Measurements from ENCODE around the gene DCAF7.
A peak's percentile ranks its signal among the peaks of the same experiment; 100 is the strongest.

DCAF7 gene

GRCh38 chr17:63549946-63550816 is at the start of gene DCAF7:
Gene DCAF7, plus strand, starts transcription at chr17:63550477. Its CDS starts 201 bp downstream, at chr17:63550678.
- peak; percentile 99 for DNase-seq (ENCODE audit: low read depth)

GRCh38 chr17:63500543-63501390 is 49.5 kb upstream of the DCAF7 start:
- DNase-seq (ENCODE audit: low read depth) = no peak

GRCh38 chr17:63503341-63503705 is 47.0 kb upstream of the DCAF7 start:
- DNase-seq (ENCODE audit: low read depth) = no peak

- no peak for DNase-seq (ENCODE audit: low read depth)
These were observed 46.0 kb upstream of the DCAF7 start for GRCh38 chr17:63504261-63504660.

- DNase-seq (ENCODE audit: low read depth) = no peak
These were observed 44.9 kb upstream of the DCAF7 start for GRCh38 chr17:63505341-63505740.

- DNase-seq (ENCODE audit: low read depth) = no peak
These were observed 43.6 kb upstream of the DCAF7 start for GRCh38 chr17:63506627-63507026.

DNA sequence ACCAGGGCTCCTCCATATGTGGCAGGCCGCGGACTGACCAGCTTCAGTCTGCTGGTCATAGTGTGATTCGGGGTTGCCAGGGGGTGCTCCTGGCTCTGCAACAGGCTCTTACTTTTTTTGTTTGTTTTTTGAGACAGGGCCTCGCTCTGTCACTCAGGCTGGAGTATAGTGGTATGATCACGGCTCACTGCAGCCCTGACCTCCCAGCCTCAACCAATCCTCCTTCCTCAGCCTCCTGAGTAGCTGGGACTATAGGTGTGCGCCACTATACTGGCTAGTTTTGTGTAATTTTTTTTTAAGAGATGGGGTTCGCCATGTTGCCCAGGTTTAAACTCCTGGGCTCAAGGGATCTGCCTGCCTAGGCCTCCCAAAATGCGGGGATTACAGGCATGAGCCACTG is 38.9 kb upstream of the DCAF7 start:
- no peak for DNase-seq (ENCODE audit: low read depth)

DNA sequence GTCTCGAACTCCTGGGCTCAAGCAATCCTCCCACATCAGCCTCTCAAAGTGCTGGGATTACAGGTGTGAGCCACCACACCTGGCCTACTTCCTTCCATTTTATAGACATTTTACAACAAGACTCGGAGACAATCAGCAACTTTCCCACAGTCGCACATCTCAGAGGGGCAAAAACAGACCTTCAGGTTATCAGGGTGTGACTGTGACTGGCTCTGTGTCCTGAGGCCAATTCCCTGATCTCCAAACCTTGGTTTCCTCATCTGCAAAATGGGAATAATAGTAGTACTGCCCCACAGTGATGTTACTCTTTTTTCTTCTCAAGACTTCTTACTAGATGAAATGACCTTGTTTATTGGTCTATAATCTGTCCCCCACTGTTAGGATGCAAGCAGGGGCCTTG is 37.9 kb upstream of the DCAF7 start:
- no peak for DNase-seq (ENCODE audit: low read depth)

DNA sequence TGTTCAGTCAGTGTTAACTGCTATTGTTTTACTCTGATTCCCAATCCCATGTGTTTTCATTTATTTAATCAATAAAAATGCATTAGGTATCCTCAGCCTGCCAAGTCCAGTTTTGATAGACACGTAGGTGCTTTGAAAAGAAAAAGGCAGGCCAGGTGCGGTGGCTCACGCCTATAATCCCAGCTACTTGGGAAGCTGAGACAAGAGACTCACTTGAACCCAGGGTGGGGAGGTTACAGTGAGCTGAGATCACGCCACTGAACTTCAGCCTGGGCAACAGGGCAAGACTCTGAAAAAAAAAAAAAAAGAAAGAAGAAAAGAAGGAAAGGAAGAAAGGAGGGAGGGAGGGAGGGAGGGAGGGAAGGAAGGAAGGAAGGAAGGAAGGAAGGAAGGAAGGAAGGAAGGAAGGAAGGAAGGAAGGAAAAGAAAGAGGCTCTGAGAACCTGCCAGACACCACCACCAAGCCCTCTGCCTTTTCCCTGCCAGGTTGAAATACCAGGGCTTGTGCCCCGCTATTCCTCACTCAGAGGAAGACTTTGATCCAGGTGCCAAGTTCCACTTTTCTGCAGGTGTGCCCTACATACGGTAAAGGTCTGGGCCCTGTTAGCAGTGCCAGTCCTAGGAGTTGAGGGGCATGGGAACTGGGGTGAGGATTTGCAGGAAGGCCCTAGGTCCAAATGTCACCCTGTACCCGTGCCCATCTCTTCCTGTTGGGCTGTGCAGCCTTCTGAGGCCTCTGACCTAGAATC is 37.2 kb upstream of the DCAF7 start:
- no peak for DNase-seq (ENCODE audit: low read depth)

DNA sequence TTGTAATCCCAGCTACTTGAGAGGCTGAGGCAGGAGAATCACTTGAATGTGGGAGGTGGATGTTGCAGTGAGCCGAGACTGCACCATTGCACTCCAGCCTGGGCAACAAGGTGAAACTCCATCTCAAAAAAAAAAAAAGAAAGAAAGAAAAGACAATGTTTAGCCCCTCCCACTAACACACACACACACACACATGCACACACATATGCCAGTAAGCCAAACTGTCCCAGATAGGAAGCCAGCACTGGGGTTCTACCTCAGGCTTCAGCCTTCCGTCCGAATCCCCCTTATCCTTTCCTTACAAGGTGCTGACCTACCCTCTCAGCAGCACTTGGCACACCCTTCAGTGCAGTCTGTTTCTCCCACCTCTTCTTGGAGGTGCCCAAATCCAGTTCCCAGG is 35.8 kb upstream of the DCAF7 start:
- DNase-seq (ENCODE audit: low read depth) = no peak

DNA sequence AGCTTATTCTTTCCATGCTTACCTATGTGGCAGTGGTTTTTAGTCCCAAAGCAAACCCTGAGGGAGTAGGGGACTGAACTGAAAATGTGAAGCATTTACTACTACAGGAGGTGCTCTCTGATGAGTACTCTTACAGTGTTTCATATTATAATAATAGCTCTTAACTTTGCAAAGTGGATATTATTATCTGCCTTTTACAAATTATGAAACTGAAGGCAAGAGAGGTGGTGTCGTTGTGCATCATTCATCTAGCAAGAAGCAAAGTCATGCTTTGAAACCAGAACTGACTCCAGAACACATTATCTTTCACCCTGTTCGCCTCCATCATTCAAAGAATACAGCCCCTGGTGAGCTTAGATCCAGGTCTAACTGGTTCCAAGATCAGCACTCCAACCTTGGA is 35.3 kb upstream of the DCAF7 start:
- no peak for DNase-seq (ENCODE audit: low read depth)

GRCh38 chr17:63515426-63515825 is 34.9 kb upstream of the DCAF7 start:
- no peak for DNase-seq (ENCODE audit: low read depth)

- no peak for DNase-seq (ENCODE audit: low read depth)
These were observed 33.1 kb upstream of the DCAF7 start for GRCh38 chr17:63516910-63517824.

- no peak for DNase-seq (ENCODE audit: low read depth)
These were observed 32.3 kb upstream of the DCAF7 start for GRCh38 chr17:63517825-63518534.

GRCh38 chr17:63519116-63519881 is 31.0 kb upstream of the DCAF7 start:
- DNase-seq (ENCODE audit: low read depth) = no peak

- DNase-seq (ENCODE audit: low read depth) = no peak
These were observed 30.1 kb upstream of the DCAF7 start for GRCh38 chr17:63519972-63520882.

- no peak for DNase-seq (ENCODE audit: low read depth)
These were observed 26.9 kb upstream of the DCAF7 start, which contains the start of gene KCNH6 for GRCh38 chr17:63523253-63523855. Gene KCNH6, plus strand, starts transcription at chr17:63523358. Its CDS starts 56 bp downstream, at chr17:63523414.

DNA sequence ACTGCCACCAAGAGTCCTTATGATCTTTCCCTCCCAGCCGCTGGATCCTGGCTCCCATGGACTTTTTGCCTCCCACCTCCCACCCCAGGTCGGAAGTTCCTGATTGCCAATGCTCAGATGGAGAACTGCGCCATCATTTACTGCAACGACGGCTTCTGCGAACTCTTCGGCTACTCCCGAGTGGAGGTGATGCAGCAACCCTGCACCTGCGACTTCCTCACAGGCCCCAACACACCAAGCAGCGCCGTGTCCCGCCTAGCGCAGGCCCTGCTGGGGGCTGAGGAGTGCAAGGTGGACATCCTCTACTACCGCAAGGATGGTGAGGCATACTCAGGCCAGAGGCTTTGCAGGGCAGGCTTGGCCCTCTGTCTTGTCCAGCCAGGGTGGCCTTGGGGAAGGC is 26.2 kb upstream of the DCAF7 start:
- no peak for DNase-seq (ENCODE audit: low read depth)
